PC-3 (cell line): Measurements from ENCODE around the gene SLC1A6. TPM values are rescaled to one million over a fixed set of nuclear protein-coding genes. Genes with fewer than 3 reads are reported as not detected.

ENCODE experiments used
- ATAC-seq: fragments of 200-7000 bp; cut with Tn5 transposase; 2 replicates; pipeline ENCODE4 v1.9.1; 2020; ENCODE audit warnings: mild to moderate bottlenecking, moderate library complexity
- BruUV-seq: library from RNA; stranded (reverse); fragments of 400-500 nt; replicated peaks from 2 replicates; lab custom pipeline; 2021; lab: Mats Ljungman, UMichigan
- CTCF ChIA-PET: fragments of 300-600 bp; sonication (Branson Sonifier 250); formaldehyde crosslinking; loops from one replicate; lab custom pipeline; 2022; ENCODE audit warnings: antibody characterized with exemption; lab: Charles Lee
- POLR2A ChIA-PET: fragments of 300-600 bp; sonication (Branson Sonifier 250); formaldehyde crosslinking; loops from one replicate; lab custom pipeline; 2022; ENCODE audit warnings: antibody characterized with exemption; ENCODE audit not compliant: unreplicated experiment; lab: Charles Lee
- DNase-seq: peaks from one replicate; pipeline ENCODE4 v3.0.0-alpha.2; 2015
- H2AFZ ChIP-seq: fragments of 300-600 bp; sonication (generic); 2 replicates; pipeline ENCODE4 v1.6.0; 2016; ENCODE audit warnings: antibody characterized with exemption, low read length
- H3F3A ChIP-seq: fragments of 300-600 bp; sonication (generic); one replicate; pipeline ENCODE4 v1.6.0; 2017; ENCODE audit warnings: antibody characterized with exemption, low read length, control low read depth, mild to moderate bottlenecking; ENCODE audit not compliant: unreplicated experiment
- H3K27ac ChIP-seq: fragments of 300-600 bp; sonication (generic); 2 replicates; pipeline ENCODE4 v1.5.1; 2016; ENCODE audit warnings: mild to moderate bottlenecking, low read length
- H3K27me3 ChIP-seq: fragments of 300-600 bp; sonication (generic); 2 replicates; pipeline ENCODE4 v1.6.1; 2016; ENCODE audit warnings: low read length, mixed read lengths
- H3K36me3 ChIP-seq: fragments of 300-600 bp; sonication (generic); 2 replicates; pipeline ENCODE4 v1.6.1; 2016; ENCODE audit warnings: low read depth, mixed run types, low read length, mixed read lengths
- H3K4me1 ChIP-seq: fragments of 300-600 bp; sonication (generic); 2 replicates; pipeline ENCODE4 v1.5.1; 2016; ENCODE audit warnings: low read length; ENCODE audit not compliant: insufficient read depth
- H3K4me2 ChIP-seq: fragments of 300-600 bp; sonication (generic); 2 replicates; pipeline ENCODE4 v1.6.0; 2016; ENCODE audit warnings: low read length
- H3K4me3 ChIP-seq: fragments of 300-600 bp; sonication (generic); 2 replicates; pipeline ENCODE4 v1.5.1; 2016; ENCODE audit warnings: mild to moderate bottlenecking, low read length, mixed read lengths
- H3K79me2 ChIP-seq: fragments of 300-600 bp; sonication (generic); 2 replicates; pipeline ENCODE4 v1.6.1; 2017; ENCODE audit warnings: low read length, mixed read lengths
- H3K9ac ChIP-seq: fragments of 300-600 bp; sonication (generic); 2 replicates; pipeline ENCODE4 v1.6.0; 2016; ENCODE audit warnings: mild to moderate bottlenecking, low read length
- H3K9me2 ChIP-seq: fragments of 300-600 bp; sonication (generic); replicated peaks from 2 replicates; pipeline ENCODE4 v1.6.1; 2016; ENCODE audit warnings: mixed run types, low read length, mixed read lengths
- H3K9me3 ChIP-seq: fragments of 300-600 bp; sonication (generic); 2 replicates; pipeline ENCODE4 v1.6.1; 2016; ENCODE audit warnings: low read length, mixed read lengths
- H4K20me1 ChIP-seq: fragments of 300-600 bp; sonication (generic); 2 replicates; pipeline ENCODE4 v1.6.1; 2016; ENCODE audit warnings: low read length, mixed read lengths
- EZH2 ChIP-seq: fragments of 300-600 bp; sonication (generic); IDR thresholded peaks from one replicate; pipeline ENCODE4 v1.6.1; 2017; ENCODE audit warnings: antibody characterized with exemption, mild to moderate bottlenecking, low read length; ENCODE audit not compliant: unreplicated experiment
- EZH2phosphoT487 ChIP-seq: fragments of 300-600 bp; sonication (generic); IDR thresholded peaks from 2 replicates; pipeline ENCODE4 v1.6.1; 2018; ENCODE audit warnings: mild to moderate bottlenecking, antibody characterized with exemption, low read length, borderline replicate concordance
- intact Hi-C: fragments of 100-400 bp; cut with micrococcal nuclease; formaldehyde crosslinking; loops from 2 replicates; pipeline ENCODE4 v1.9.0; 2023
- total RNA-seq: library from RNA; depleted of rRNA; stranded (reverse); fragments of >200 nt; gene quantifications from 2 replicates; pipeline ENCODE4 v1.2.3, GENCODE V29; 2014
- TF ChIP-seq, protein P1 (sequence below): fragments of 300-600 bp; sonication (generic); conservative IDR thresholded peaks from 2 replicates; pipeline ENCODE4 v1.5.1; 2017; ENCODE audit warnings: antibody characterized with exemption, low read depth, mild to moderate bottlenecking, low read length

Gene SLC1A6
- total RNA-seq, 1 experiment from 2014 or later = 4.4 TPM

DNA sequence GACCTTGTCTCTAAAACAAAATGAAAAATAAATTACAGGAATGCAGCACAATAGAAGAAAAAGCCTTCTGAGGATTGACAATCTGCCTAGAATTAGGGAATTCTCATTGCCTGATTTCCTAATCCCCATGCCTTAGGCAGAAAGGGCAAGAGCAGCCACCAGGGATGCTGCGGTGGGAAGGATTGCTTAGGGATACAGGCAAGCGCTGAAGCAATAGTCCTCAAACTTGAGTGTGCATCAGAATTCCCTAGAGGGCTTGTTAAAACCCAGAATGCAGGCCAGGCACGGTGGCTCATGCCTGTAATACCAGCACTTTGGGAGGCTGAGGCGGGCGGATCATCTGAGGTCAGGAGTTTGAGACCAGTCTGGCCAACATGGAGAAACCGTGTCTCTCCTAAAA lies 39.4 kb downstream of the SLC1A6 start:
- Histone ChIP-seq H3K4me1 (no peaks in the 10 kb centered on the region), H3K4me3 (no peak overlapping the region), H3F3A (no peaks in the 10 kb centered on the region), H3K9me3 (0 out of 2 replicates have a peak, but pooled peaks cover 10% of the 10 kb centered on the region), H3K4me2 (no peak overlapping the region), H3K36me3 (no peaks in the 10 kb centered on the region), H4K20me1 (no peaks in the 10 kb centered on the region), H3K9ac (no peak overlapping the region), H3K9me2 (no peaks in the 10 kb centered on the region), H3K79me2 (no peaks in the 10 kb centered on the region), H3K27ac (no peak overlapping the region), H2AFZ (no peak overlapping the region), H3K27me3 (no peaks in the 10 kb centered on the region)
- no peak for DNase-seq
- ChIA-PET POLR2A (no interaction called here), CTCF (no interaction called here)
- no peak for ATAC-seq
- TF ChIP-seq EZH2phosphoT487 = no peak
- TF ChIP-seq, protein P1, sequence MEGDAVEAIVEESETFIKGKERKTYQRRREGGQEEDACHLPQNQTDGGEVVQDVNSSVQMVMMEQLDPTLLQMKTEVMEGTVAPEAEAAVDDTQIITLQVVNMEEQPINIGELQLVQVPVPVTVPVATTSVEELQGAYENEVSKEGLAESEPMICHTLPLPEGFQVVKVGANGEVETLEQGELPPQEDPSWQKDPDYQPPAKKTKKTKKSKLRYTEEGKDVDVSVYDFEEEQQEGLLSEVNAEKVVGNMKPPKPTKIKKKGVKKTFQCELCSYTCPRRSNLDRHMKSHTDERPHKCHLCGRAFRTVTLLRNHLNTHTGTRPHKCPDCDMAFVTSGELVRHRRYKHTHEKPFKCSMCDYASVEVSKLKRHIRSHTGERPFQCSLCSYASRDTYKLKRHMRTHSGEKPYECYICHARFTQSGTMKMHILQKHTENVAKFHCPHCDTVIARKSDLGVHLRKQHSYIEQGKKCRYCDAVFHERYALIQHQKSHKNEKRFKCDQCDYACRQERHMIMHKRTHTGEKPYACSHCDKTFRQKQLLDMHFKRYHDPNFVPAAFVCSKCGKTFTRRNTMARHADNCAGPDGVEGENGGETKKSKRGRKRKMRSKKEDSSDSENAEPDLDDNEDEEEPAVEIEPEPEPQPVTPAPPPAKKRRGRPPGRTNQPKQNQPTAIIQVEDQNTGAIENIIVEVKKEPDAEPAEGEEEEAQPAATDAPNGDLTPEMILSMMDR = no peak
- no peak for TF ChIP-seq EZH2
- BruUV-seq = no TSS peak
- intact Hi-C loops = no loop called here

DNA sequence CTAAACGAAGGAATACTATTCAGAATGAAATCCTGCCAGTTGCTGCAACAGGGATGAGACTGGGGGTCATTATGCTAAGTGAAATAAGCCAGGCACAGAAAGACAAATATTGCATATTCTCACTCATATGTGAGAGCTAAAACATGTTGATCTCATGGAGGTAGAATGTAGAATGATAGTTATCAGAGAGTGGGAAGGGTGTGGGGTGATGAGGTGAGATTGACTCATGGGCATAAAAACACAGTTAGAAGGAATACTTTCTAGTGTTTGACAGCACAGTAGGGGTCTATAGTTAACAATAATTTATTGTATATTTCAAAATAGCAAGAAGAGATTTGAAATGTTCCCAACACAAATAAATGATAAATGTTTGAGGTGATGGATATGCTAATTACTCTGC lies 46.2 kb downstream of the SLC1A6 start:
- CTCF ChIA-PET = no interaction called here
- no peak overlapping the region for H3K4me2 ChIP-seq
- no peaks in the 10 kb centered on the region for H3F3A ChIP-seq
- DNase-seq (peak; percentile 40), ATAC-seq (peak; percentile 50; the same call in 1 of the 2 replicates)
- H3K4me1 ChIP-seq = no peaks in the 10 kb centered on the region
- no peak overlapping the region for H3K4me3 ChIP-seq
- no peak overlapping the region for H3K9ac ChIP-seq
- H3K79me2 ChIP-seq = no peaks in the 10 kb centered on the region
- intact Hi-C loops = no loop called here
- H3K27me3 ChIP-seq = peaks cover 5% of the 10 kb centered on the region; the same call in 1 of the 2 replicates
- H3K9me3 ChIP-seq = no peaks in the 10 kb centered on the region
- POLR2A ChIA-PET = no interaction called here
- H3K9me2 ChIP-seq = no peaks in the 10 kb centered on the region
- TF ChIP-seq EZH2phosphoT487 (no peak), EZH2 (no peak)
- TF ChIP-seq, protein P1 = no peak
- H3K36me3 ChIP-seq = no peaks in the 10 kb centered on the region
- BruUV-seq = no TSS peak
- no peaks in the 10 kb centered on the region for H4K20me1 ChIP-seq
- H2AFZ ChIP-seq = no peak overlapping the region
- no peak overlapping the region for H3K27ac ChIP-seq

DNA sequence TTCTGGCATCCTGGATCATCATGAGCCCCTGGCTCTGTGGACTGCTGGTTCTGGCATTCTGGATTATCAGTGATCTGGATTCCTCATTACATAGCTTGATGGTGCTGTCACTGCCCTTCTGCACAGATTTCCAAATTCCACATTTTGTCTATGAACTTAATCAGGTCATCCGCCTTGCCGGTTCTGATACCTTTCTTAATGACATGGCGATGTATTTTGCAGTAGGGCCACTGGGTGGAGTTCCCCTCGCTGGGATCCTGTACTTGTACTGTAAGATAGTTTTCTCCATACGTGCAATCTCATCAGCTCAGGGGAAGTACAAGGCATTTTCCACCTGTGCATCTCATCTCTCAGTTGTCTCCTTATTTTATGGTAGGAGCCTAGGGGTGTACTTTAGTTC lies 62.8 kb downstream of the SLC1A6 start:
- H3K27ac ChIP-seq = no peak overlapping the region
- TF ChIP-seq EZH2phosphoT487 (no peak), EZH2 (no peak)
- TF ChIP-seq, protein P1 = peak; percentile 57
- H3K9ac ChIP-seq = no peak overlapping the region
- DNase-seq (peak; percentile 64), ATAC-seq (peak; percentile 77)
- no peaks in the 10 kb centered on the region for H3K9me2 ChIP-seq
- peaks cover 15% of the 10 kb centered on the region for H3K27me3 ChIP-seq
- no peak overlapping the region for H3K4me2 ChIP-seq
- no peak overlapping the region for H3K4me3 ChIP-seq
- no peaks in the 10 kb centered on the region for H3F3A ChIP-seq
- H3K4me1 ChIP-seq = no peaks in the 10 kb centered on the region
- intact Hi-C loops = loop anchor here (5.0 kb wide), 1 partner anchor 110 kb away; no protein-coding TSS in a partner anchor
- H4K20me1 ChIP-seq = no peaks in the 10 kb centered on the region
- ChIA-PET CTCF (interaction anchor here (0.6 to 1.0 kb wide), 2 partner anchors 108 to 175 kb away, joined by 4 to 5 read pairs; no protein-coding TSS in a partner anchor), POLR2A (no interaction called here)
- H3K9me3 ChIP-seq = no peaks in the 10 kb centered on the region
- BruUV-seq = no TSS peak
- H3K79me2 ChIP-seq = no peaks in the 10 kb centered on the region
- H2AFZ ChIP-seq = no peak overlapping the region
- H3K36me3 ChIP-seq = no peaks in the 10 kb centered on the region
